H9 (cell line): ENCODE results near the gene HCRTR1. TPM values are rescaled to one million over a fixed set of nuclear protein-coding genes. Genes with fewer than 3 reads are reported as not detected.
A peak's percentile ranks its signal among the peaks of the same experiment; 100 is the strongest.

Source experiments
- DNase-seq: peaks from one replicate; pipeline ENCODE4 v3.0.0-alpha.2; 2017
- H2AFZ ChIP-seq: one replicate; pipeline ENCODE4 v1.6.1; 2013; ENCODE audit warnings: mild to moderate bottlenecking, low read length, control low read depth, moderate library complexity
- H2AK5ac ChIP-seq: 2 replicates; pipeline ENCODE4 v1.6.1; 2013; ENCODE audit warnings: low read length, control low read depth, mixed read lengths; ENCODE audit not compliant: insufficient read length
- H2BK120ac ChIP-seq: one replicate; pipeline ENCODE4 v1.6.1; 2013; ENCODE audit warnings: low read depth, mild to moderate bottlenecking, low read length, control low read depth, inconsistent platforms; ENCODE audit not compliant: poor library complexity, severe bottlenecking
- H2BK12ac ChIP-seq: 2 replicates; pipeline ENCODE4 v1.6.1; 2013; ENCODE audit warnings: low read length, control low read depth, mixed read lengths, low read depth; ENCODE audit not compliant: insufficient read length
- H2BK15ac ChIP-seq: 2 replicates; pipeline ENCODE4 v1.6.1; 2013; ENCODE audit warnings: low read depth, low read length, control low read depth
- H2BK20ac ChIP-seq: one replicate; pipeline ENCODE4 v1.6.1; 2013; ENCODE audit warnings: low read depth, mild to moderate bottlenecking, low read length, control low read depth, inconsistent platforms; ENCODE audit not compliant: poor library complexity, severe bottlenecking
- H2BK5ac ChIP-seq: 2 replicates; pipeline ENCODE4 v1.6.1; 2013; ENCODE audit warnings: low read length, control low read depth, mixed read lengths; ENCODE audit not compliant: insufficient read length
- H3K14ac ChIP-seq: 2 replicates; pipeline ENCODE4 v1.6.1; 2013; ENCODE audit warnings: low read length, control low read depth; ENCODE audit not compliant: insufficient read depth
- H3K18ac ChIP-seq: 2 replicates; pipeline ENCODE4 v1.6.1; 2013; ENCODE audit warnings: low read depth, mild to moderate bottlenecking, mixed read lengths, low read length, control low read depth; ENCODE audit not compliant: insufficient read length
- H3K23ac ChIP-seq: 2 replicates; pipeline ENCODE4 v1.6.1; 2013; ENCODE audit warnings: low read length, control low read depth, mixed read lengths, low read depth; ENCODE audit not compliant: insufficient read length
- H3K23me2 ChIP-seq: 2 replicates; pipeline ENCODE4 v1.6.1; 2013; ENCODE audit warnings: low read depth, mild to moderate bottlenecking, mixed read lengths, low read length, control low read depth; ENCODE audit not compliant: insufficient read length, poor library complexity, severe bottlenecking
- H3K27ac ChIP-seq: 2 replicates; pipeline ENCODE4 v1.5.1; 2013; ENCODE audit warnings: low read length, control low read depth, mixed read lengths, low read depth; ENCODE audit not compliant: insufficient read length
- H3K27me3 ChIP-seq: 2 replicates; pipeline ENCODE4 v1.6.1; 2013; ENCODE audit warnings: low read length, control low read depth, inconsistent platforms; ENCODE audit not compliant: insufficient read depth
- H3K4ac ChIP-seq: 2 replicates; pipeline ENCODE4 v1.6.1; 2013; ENCODE audit warnings: low read depth, mild to moderate bottlenecking, control low read depth, inconsistent platforms, low read length, moderate library complexity
- H3K4me1 ChIP-seq: 2 replicates; pipeline ENCODE4 v1.6.1; 2013; ENCODE audit warnings: low read length, control low read depth, inconsistent platforms; ENCODE audit not compliant: insufficient read depth
- H3K4me2 ChIP-seq: 2 replicates; pipeline ENCODE4 v1.6.1; 2013; ENCODE audit warnings: low read length, control low read depth, mixed read lengths; ENCODE audit not compliant: insufficient read length, insufficient read depth
- H3K56ac ChIP-seq: 2 replicates; pipeline ENCODE4 v1.6.1; 2013; ENCODE audit warnings: low read depth, mild to moderate bottlenecking, mixed read lengths, low read length, control low read depth; ENCODE audit not compliant: insufficient read length
- H3K79me1 ChIP-seq: 2 replicates; pipeline ENCODE4 v1.6.1; 2013; ENCODE audit warnings: low read depth, mild to moderate bottlenecking, moderate library complexity, low read length, control low read depth, inconsistent platforms; ENCODE audit not compliant: insufficient read depth, poor library complexity, severe bottlenecking
- H3K79me2 ChIP-seq: 2 replicates; pipeline ENCODE4 v1.6.1; 2013; ENCODE audit warnings: low read length, control low read depth, inconsistent platforms; ENCODE audit not compliant: insufficient read depth
- H3K9ac ChIP-seq: 2 replicates; pipeline ENCODE4 v1.6.1; 2013; ENCODE audit warnings: low read length, control low read depth, mixed read lengths; ENCODE audit not compliant: insufficient read length; ENCODE audit errors: extremely low read depth
- H3K9me3 ChIP-seq: one replicate; pipeline ENCODE4 v1.6.1; 2013; ENCODE audit warnings: low read depth, low read length, inconsistent platforms; ENCODE audit not compliant: control insufficient read depth
- H3T11ph ChIP-seq: one replicate; pipeline ENCODE4 v1.6.1; 2013; ENCODE audit warnings: mild to moderate bottlenecking, low read length, control low read depth, inconsistent platforms
- H4K20me1 ChIP-seq: one replicate; pipeline ENCODE4 v1.6.1; 2013; ENCODE audit not compliant: control insufficient read depth, insufficient read length, insufficient read depth
- H4K5ac ChIP-seq: 2 replicates; pipeline ENCODE4 v1.6.1; 2013; ENCODE audit warnings: low read depth, mild to moderate bottlenecking, mixed read lengths, low read length, control low read depth; ENCODE audit not compliant: insufficient read length
- H4K8ac ChIP-seq: replicated peaks from 2 replicates; pipeline ENCODE4 v1.6.1; 2013; ENCODE audit warnings: low read length, control low read depth, mixed read lengths, low read depth; ENCODE audit not compliant: insufficient read length
- H4K91ac ChIP-seq: 2 replicates; pipeline ENCODE4 v1.6.1; 2013; ENCODE audit warnings: low read depth, mild to moderate bottlenecking, moderate library complexity, mixed read lengths, low read length, control low read depth; ENCODE audit not compliant: insufficient read length
- H3K27ac Mint-ChIP-seq, 3 experiments: 2 replicates in 2 of 3; 3 replicates in 1 of 3; pipeline ENCODE4 v1.8.0; 2020 to 2021; ENCODE audit warnings: mixed read lengths in 3 of 3, mild to moderate bottlenecking in 1 of 3, moderate library complexity in 1 of 3
- H3K27me3 Mint-ChIP-seq: 2 replicates; pipeline ENCODE4 v1.8.0; 2021; ENCODE audit warnings: low read depth, mild to moderate bottlenecking, moderate library complexity, mixed read lengths
- H3K36me3 Mint-ChIP-seq, 3 experiments: 2 replicates in 2 of 3; 3 replicates in 1 of 3; pipeline ENCODE4 v1.8.0; 2020 to 2021; ENCODE audit warnings: low read depth in 3 of 3, mixed read lengths in 3 of 3; ENCODE audit not compliant: insufficient read depth in 1 of 3
- H3K4me1 Mint-ChIP-seq, 2 experiments: 2 replicates each; pipeline ENCODE4 v1.8.0; 2020; ENCODE audit warnings: mixed read lengths in 2 of 2
- H3K4me3 Mint-ChIP-seq, 2 experiments: 2 replicates in 1 of 2; 3 replicates in 1 of 2; pipeline ENCODE4 v1.8.0; 2020 to 2021; ENCODE audit warnings: mild to moderate bottlenecking in 2 of 2, mixed read lengths in 2 of 2, moderate library complexity in 1 of 2
- H3K9me3 Mint-ChIP-seq, 2 experiments: 2 replicates in 1 of 2; 3 replicates in 1 of 2; pipeline ENCODE4 v1.8.0; 2020; ENCODE audit warnings: mild to moderate bottlenecking in 2 of 2, mixed read lengths in 2 of 2, moderate library complexity in 1 of 2
- CTCF ChIP-seq: fragments of 200-600 bp; sonication (generic); conservative IDR thresholded peaks from 3 replicates; pipeline ENCODE4 v1.8.0; 2021; ENCODE audit warnings: antibody characterized with exemption, mild to moderate bottlenecking
- WGBS: extraction: QIAGEN DNeasy Blood & Tissue Kit; methylation state at CpG from one replicate; pipeline ENCODE4 v1.1.7; 2013; ENCODE audit warnings: missing lambda C conversion rate, low lambda C conversion rate, mixed read lengths; ENCODE audit not compliant: insufficient read length; ENCODE audit errors: extremely low coverage; 5-methylcytosine and 5-hydroxymethylcytosine counted together
- total RNA-seq: library from RNA; stranded (reverse); gene quantifications from 2 replicates; pipeline ENCODE4 v1.2.1, GENCODE V29; 2021

HCRTR1 gene
- total RNA-seq, 1 experiment from 2014 or later, result not detected

DNA sequence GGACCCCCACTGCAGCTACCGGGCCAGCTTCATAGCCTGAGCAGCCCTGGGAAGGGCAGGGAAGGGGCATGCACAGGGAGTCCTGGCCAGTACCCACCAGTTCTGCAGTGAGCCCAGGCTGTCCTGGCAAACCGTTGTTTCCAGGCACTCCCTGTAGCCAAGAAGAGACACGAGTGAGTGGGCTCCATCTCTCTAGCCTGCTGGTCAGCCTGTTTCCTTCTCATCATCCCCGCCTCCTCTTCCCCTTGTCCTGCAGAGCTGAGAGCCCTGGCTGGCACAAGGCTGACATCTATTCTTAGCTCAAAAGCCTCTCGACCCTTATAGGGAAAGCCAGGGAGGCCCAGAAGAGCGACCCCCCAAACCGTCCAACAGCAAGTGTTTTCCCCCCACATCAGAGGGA is 57.7 kb downstream of the HCRTR1 start:
- no peak overlapping the region for H4K8ac ChIP-seq
- H3K79me1 ChIP-seq, result no peaks in the 10 kb centered on the region
- H3K27ac ChIP-seq, result no peak overlapping the region
- no peak overlapping the region for H2BK20ac ChIP-seq
- H2AFZ ChIP-seq, result no peak overlapping the region
- H3K4ac ChIP-seq, result no peak overlapping the region
- H4K91ac ChIP-seq, result no peak overlapping the region
- DNase-seq, result no peak
- H2BK15ac ChIP-seq, result no peak overlapping the region
- no peak overlapping the region for H3K14ac ChIP-seq
- H2BK12ac ChIP-seq, result no peak overlapping the region
- H3K56ac ChIP-seq, result no peak overlapping the region
- H3K9ac ChIP-seq, result no peak overlapping the region
- Mint-ChIP-seq H3K9me3 (no peaks in the 10 kb centered on the region; a peak in 1 of 5 replicates), H3K27ac (peak overlapping the region in 2 of 3 experiments; percentile 82 to 94; a peak in 3 of 7 replicates), H3K36me3 (no peaks in the 10 kb centered on the region), H3K27me3 (peaks cover 2% of the 10 kb centered on the region; the same call in 1 of the 2 replicates), H3K4me3 (no peak overlapping the region), H3K4me1 (peaks cover 12 to 21% of the 10 kb centered on the region in 2 experiments)
- H3K79me2 ChIP-seq, result no peaks in the 10 kb centered on the region
- no peaks in the 10 kb centered on the region for H3K27me3 ChIP-seq
- H4K20me1 ChIP-seq, result no peaks in the 10 kb centered on the region
- no peak overlapping the region for H3T11ph ChIP-seq
- no peak overlapping the region for H2BK5ac ChIP-seq
- H3K23me2 ChIP-seq, result no peaks in the 10 kb centered on the region
- H2BK120ac ChIP-seq, result no peak overlapping the region
- no CpG with 5 or more reads among the region's 7 CpGs for WGBS
- H3K4me2 ChIP-seq, result no peak overlapping the region
- no peaks in the 10 kb centered on the region for H3K9me3 ChIP-seq
- H4K5ac ChIP-seq, result no peak overlapping the region
- no peak overlapping the region for H3K23ac ChIP-seq
- no peak overlapping the region for H3K18ac ChIP-seq
- TF ChIP-seq CTCF, result no peak
- no peak overlapping the region for H2AK5ac ChIP-seq
- no peaks in the 10 kb centered on the region for H3K4me1 ChIP-seq
